DND-41 (cell line): ENCODE results near the gene BTN3A1.

Source experiments
- ATAC-seq: fragments of 200-7000 bp; cut with Tn5 transposase; 3 replicates; pipeline ENCODE4 v1.9.1; 2021; ENCODE audit warnings: low read depth; ENCODE audit not compliant: insufficient read depth
- DNase-seq: peaks from one replicate; pipeline ENCODE4 v3.0.0-alpha.2; 2020
- H2AFZ ChIP-seq: 2 replicates; pipeline ENCODE4 v1.6.0; 2012; ENCODE audit warnings: low read depth, low read length
- H3K27ac ChIP-seq: 2 replicates; pipeline ENCODE4 v1.5.1; 2012; ENCODE audit warnings: low read length, inconsistent platforms
- H3K27me3 ChIP-seq: fragments of 200-600 bp; sonication (generic); 2 replicates; pipeline ENCODE4 v1.6.0; 2012; ENCODE audit warnings: low read length, mild to moderate bottlenecking, inconsistent platforms; ENCODE audit not compliant: insufficient read depth, poor library complexity
- H3K36me3 ChIP-seq: 2 replicates; pipeline ENCODE4 v1.5.1; 2012; ENCODE audit warnings: low read length, inconsistent platforms; ENCODE audit not compliant: insufficient read depth
- H3K4me1 ChIP-seq: 2 replicates; pipeline ENCODE4 v1.5.1; 2012; ENCODE audit warnings: mild to moderate bottlenecking, low read length; ENCODE audit not compliant: insufficient read depth
- H3K4me2 ChIP-seq: 2 replicates; pipeline ENCODE4 v1.6.0; 2012; ENCODE audit warnings: mild to moderate bottlenecking, moderate library complexity, low read length, inconsistent platforms; ENCODE audit not compliant: insufficient read depth
- H3K4me3 ChIP-seq, 2 experiments: fragments of 200-600 bp in 1 of 2; shearing (Covaris generic) in 1 of 2; 2 replicates each; pipeline ENCODE4 v1.5.1; 2012 to 2016; ENCODE audit warnings: inconsistent platforms in 2 of 2, low read length in 2 of 2, mild to moderate bottlenecking in 2 of 2, low read depth in 1 of 2, moderate library complexity in 1 of 2
- H3K79me2 ChIP-seq: 2 replicates; pipeline ENCODE4 v1.6.0; 2012; ENCODE audit warnings: low read length, inconsistent platforms; ENCODE audit not compliant: insufficient read depth
- H3K9ac ChIP-seq: 2 replicates; pipeline ENCODE4 v1.6.0; 2012; ENCODE audit warnings: low read depth, mild to moderate bottlenecking, inconsistent platforms, low read length, moderate library complexity
- H3K9me3 ChIP-seq: 2 replicates; pipeline ENCODE4 v1.5.1; 2012; ENCODE audit warnings: low read length, moderate library complexity, mild to moderate bottlenecking, inconsistent platforms; ENCODE audit not compliant: insufficient read depth, severe bottlenecking
- H4K20me1 ChIP-seq: 2 replicates; pipeline ENCODE4 v1.6.0; 2012; ENCODE audit warnings: low read length; ENCODE audit not compliant: insufficient read depth
- EZH2 ChIP-seq: IDR thresholded peaks from 3 replicates; pipeline ENCODE4 v1.6.1; 2012; ENCODE audit warnings: borderline replicate concordance, low read depth, mild to moderate bottlenecking, moderate library complexity, low read length, inconsistent platforms; ENCODE audit not compliant: severe bottlenecking
- TF ChIP-seq, protein P1 (sequence below): IDR thresholded peaks from 2 replicates; pipeline ENCODE4 v1.5.1; 2012; ENCODE audit warnings: borderline replicate concordance, low read length, moderate library complexity, mild to moderate bottlenecking; ENCODE audit not compliant: poor library complexity, severe bottlenecking; ENCODE audit errors: extremely low read depth

The BTN3A1 gene

DNA sequence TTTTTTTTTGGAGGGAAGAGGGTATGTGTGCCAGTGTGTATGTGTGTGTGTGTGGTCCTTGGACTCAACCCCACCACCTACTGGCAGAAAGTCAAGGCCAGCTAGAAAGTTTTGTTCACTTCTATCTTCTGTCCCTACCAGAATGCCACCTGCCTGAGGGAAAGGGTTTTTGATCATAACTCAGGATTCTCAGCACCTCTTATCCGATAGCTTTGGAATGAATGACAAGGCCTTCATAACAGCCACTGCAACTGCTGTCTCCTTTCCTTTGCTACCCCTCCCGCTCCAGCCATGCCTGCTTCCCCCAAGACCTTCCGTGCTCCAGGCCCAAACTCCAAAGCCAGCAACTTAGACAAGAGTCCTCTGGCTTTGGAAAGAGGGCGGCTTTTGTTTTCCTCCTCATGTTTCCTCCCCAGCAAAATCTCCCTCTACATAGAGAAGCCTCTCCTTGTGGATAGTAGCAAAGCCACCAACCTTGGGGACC, 18.7 kb downstream of the BTN3A1 start:
- H3K9ac ChIP-seq, result peak overlapping the region; percentile 70
- H3K4me3 ChIP-seq, result peak overlapping the region; percentile 71 to 76; a peak in 3 of 4 replicates
- H3K4me1 ChIP-seq, result peaks cover 37% of the 10 kb centered on the region
- H3K27me3 ChIP-seq, result no peaks in the 10 kb centered on the region
- H3K36me3 ChIP-seq, result peaks cover 15% of the 10 kb centered on the region
- 0 out of 2 replicates have a peak, but pooled peaks cover 7% of the 10 kb centered on the region for H3K79me2 ChIP-seq
- H4K20me1 ChIP-seq, result no peaks in the 10 kb centered on the region
- peaks cover 15% of the 10 kb centered on the region for H3K9me3 ChIP-seq
- peak; percentile 54 for DNase-seq
- TF ChIP-seq, protein P1, sequence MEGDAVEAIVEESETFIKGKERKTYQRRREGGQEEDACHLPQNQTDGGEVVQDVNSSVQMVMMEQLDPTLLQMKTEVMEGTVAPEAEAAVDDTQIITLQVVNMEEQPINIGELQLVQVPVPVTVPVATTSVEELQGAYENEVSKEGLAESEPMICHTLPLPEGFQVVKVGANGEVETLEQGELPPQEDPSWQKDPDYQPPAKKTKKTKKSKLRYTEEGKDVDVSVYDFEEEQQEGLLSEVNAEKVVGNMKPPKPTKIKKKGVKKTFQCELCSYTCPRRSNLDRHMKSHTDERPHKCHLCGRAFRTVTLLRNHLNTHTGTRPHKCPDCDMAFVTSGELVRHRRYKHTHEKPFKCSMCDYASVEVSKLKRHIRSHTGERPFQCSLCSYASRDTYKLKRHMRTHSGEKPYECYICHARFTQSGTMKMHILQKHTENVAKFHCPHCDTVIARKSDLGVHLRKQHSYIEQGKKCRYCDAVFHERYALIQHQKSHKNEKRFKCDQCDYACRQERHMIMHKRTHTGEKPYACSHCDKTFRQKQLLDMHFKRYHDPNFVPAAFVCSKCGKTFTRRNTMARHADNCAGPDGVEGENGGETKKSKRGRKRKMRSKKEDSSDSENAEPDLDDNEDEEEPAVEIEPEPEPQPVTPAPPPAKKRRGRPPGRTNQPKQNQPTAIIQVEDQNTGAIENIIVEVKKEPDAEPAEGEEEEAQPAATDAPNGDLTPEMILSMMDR, result peak; percentile 73
- TF ChIP-seq EZH2, result no peak
- peak overlapping the region; percentile 77 for H3K4me2 ChIP-seq
- H2AFZ ChIP-seq, result peak overlapping the region; percentile 91
- H3K27ac ChIP-seq, result peak overlapping the region; percentile 76
- ATAC-seq, result peak; percentile 59

GRCh38 chr6:26421259-26422144, 19.4 kb downstream of the BTN3A1 start:
- TF ChIP-seq, protein P1, result no peak
- TF ChIP-seq EZH2, result no peak
- ATAC-seq (peak; percentile 94), DNase-seq (peak; percentile 67)
- peak overlapping the region; percentile 91 for H2AFZ ChIP-seq
- peak overlapping the region; percentile 71 to 76 for H3K4me3 ChIP-seq
- H3K36me3 ChIP-seq, result peaks cover 23% of the 10 kb centered on the region
- H3K79me2 ChIP-seq, result 0 out of 2 replicates have a peak, but pooled peaks cover 7% of the 10 kb centered on the region
- H3K27me3 ChIP-seq, result no peaks in the 10 kb centered on the region
- H3K27ac ChIP-seq, result peak overlapping the region; percentile 76
- H3K9me3 ChIP-seq, result peaks cover 15% of the 10 kb centered on the region
- H3K4me2 ChIP-seq, result peak overlapping the region; percentile 77
- no peaks in the 10 kb centered on the region for H4K20me1 ChIP-seq
- peak overlapping the region; percentile 70 for H3K9ac ChIP-seq
- H3K4me1 ChIP-seq, result peaks cover 37% of the 10 kb centered on the region

- no peaks in the 10 kb centered on the region for H4K20me1 ChIP-seq
- H2AFZ ChIP-seq, result peak overlapping the region; percentile 91; the same call in 1 of the 2 replicates
- H3K9me3 ChIP-seq, result peaks cover 11% of the 10 kb centered on the region
- H3K27me3 ChIP-seq, result no peaks in the 10 kb centered on the region
- ATAC-seq (no peak), DNase-seq (no peak)
- no peak overlapping the region for H3K27ac ChIP-seq
- H3K4me1 ChIP-seq, result peaks cover 37% of the 10 kb centered on the region
- TF ChIP-seq, protein P1, result no peak
- TF ChIP-seq EZH2, result no peak
- H3K79me2 ChIP-seq, result 0 out of 2 replicates have a peak, but pooled peaks cover 7% of the 10 kb centered on the region
- peaks cover 26% of the 10 kb centered on the region for H3K36me3 ChIP-seq
- peak overlapping the region; percentile 70; the same call in 1 of the 2 replicates for H3K9ac ChIP-seq
- H3K4me2 ChIP-seq, result peak overlapping the region; percentile 77
- H3K4me3 ChIP-seq, result peak overlapping the region in 1 of 2 experiments; percentile 76; a peak in 2 of 4 replicates
These were observed 20.3 kb downstream of the BTN3A1 start for GRCh38 chr6:26422329-26422728.
